AG04449 (cell line): ENCODE measurements around the gene ADGRV1.

Experiments used
- CTCF ChIA-PET: fragments of 350-600 bp; formaldehyde crosslinking; extraction: SDS; loops from one replicate; lab custom pipeline; 2021; ENCODE audit warnings: antibody characterized with exemption; lab: Yijun Ruan, JAX
- POLR2A ChIA-PET: fragments of 400-600, 350-600 bp; formaldehyde crosslinking; extraction: SDS; loops from one replicate; lab custom pipeline; 2020; ENCODE audit warnings: antibody characterized with exemption, inconsistent platforms; lab: Yijun Ruan, JAX
- DNase-seq: peaks from one replicate; pipeline ENCODE4 v3.0.0-alpha.2; 2010; ENCODE audit warnings: low read depth, low spot score
- H3K4me3 ChIP-seq: 2 replicates; pipeline ENCODE4 v1.5.1; 2011; ENCODE audit warnings: low read depth, mild to moderate bottlenecking, control low read depth, low read length
- TF ChIP-seq, protein P1 (sequence below): IDR thresholded peaks from one replicate; pipeline ENCODE4 v1.5.1; 2011; ENCODE audit warnings: mild to moderate bottlenecking, moderate library complexity, low read length, control low read depth, inconsistent platforms; ENCODE audit not compliant: insufficient read depth; ENCODE audit errors: missing control alignments

ADGRV1 gene

DNA sequence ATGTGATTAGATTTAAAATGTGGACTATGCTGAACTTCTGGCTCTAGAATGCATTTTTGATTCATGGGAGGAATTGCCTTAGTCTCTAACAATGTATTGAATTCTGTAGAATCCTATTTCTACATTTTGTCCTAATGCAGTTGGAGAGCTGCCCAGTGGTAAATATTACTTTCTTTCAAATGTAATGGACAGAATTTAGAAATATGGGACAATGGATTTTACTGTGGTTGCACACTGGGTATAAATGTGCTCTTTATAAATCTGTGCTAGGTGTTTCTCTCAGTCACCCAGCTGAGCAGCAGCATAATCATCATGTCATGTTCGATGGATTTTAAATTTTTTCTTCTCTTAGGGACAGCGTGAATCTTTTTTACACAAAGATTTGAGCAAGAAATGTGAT is 141.7 kb downstream of the ADGRV1 start:
- no peak for DNase-seq
- no peak overlapping the region for H3K4me3 ChIP-seq
- POLR2A ChIA-PET, result no interaction called here
- CTCF ChIA-PET, result no interaction called here
- TF ChIP-seq, protein P1, sequence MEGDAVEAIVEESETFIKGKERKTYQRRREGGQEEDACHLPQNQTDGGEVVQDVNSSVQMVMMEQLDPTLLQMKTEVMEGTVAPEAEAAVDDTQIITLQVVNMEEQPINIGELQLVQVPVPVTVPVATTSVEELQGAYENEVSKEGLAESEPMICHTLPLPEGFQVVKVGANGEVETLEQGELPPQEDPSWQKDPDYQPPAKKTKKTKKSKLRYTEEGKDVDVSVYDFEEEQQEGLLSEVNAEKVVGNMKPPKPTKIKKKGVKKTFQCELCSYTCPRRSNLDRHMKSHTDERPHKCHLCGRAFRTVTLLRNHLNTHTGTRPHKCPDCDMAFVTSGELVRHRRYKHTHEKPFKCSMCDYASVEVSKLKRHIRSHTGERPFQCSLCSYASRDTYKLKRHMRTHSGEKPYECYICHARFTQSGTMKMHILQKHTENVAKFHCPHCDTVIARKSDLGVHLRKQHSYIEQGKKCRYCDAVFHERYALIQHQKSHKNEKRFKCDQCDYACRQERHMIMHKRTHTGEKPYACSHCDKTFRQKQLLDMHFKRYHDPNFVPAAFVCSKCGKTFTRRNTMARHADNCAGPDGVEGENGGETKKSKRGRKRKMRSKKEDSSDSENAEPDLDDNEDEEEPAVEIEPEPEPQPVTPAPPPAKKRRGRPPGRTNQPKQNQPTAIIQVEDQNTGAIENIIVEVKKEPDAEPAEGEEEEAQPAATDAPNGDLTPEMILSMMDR, result no peak

DNA sequence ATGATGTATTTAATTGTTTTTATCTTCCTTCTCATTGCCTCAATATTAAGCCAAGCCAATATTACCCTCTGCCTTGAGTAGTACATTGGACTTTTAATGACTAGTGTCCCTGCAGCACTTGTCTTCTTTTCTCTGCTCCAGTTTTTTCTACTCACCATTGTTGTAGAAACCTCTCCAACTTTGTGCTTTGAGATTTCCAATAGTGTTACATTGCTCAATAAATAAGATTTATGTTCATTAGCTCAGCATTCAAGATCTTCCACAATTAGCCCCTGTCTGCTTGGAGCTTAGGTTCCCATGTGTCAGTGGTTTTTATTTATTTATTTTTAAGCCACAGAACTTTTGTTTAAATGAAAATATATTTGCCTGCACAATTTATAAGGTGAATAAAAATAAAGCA is 145.3 kb downstream of the ADGRV1 start:
- ChIA-PET CTCF (no interaction called here), POLR2A (no interaction called here)

DNA sequence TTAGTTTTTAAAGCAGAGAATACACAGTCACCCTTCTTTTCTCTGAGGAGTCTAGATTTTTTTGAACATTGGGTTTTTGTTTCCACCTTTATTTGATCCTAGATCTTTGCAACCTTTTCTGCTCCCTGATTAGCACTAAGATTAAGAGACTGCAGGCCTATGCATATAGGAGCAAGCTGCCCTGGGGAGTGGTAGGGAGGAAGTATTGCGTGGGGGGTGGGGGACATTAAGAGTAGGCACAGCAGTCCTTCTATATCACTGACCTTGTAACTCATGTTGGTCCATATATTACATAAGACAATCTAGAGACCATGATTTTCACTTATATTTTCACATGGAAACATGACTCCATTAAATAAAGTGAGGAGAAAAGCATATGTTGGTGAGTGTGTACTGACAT is 149.1 kb downstream of the ADGRV1 start:
- ChIA-PET POLR2A (no interaction called here), CTCF (interaction anchor here (0.8 to 2.8 kb wide), 3 partner anchors 73 to 268 kb away, joined by 3 to 19 read pairs (median 4); no protein-coding TSS in a partner anchor)
- H3K4me3 ChIP-seq, result no peak overlapping the region
- TF ChIP-seq, protein P1, result no peak
- DNase-seq, result no peak

More for the DNA sequence above, 145.3 kb downstream of the ADGRV1 start:
- H3K4me3 ChIP-seq, result no peak overlapping the region
- DNase-seq, result no peak
- TF ChIP-seq, protein P1, result no peak

DNA sequence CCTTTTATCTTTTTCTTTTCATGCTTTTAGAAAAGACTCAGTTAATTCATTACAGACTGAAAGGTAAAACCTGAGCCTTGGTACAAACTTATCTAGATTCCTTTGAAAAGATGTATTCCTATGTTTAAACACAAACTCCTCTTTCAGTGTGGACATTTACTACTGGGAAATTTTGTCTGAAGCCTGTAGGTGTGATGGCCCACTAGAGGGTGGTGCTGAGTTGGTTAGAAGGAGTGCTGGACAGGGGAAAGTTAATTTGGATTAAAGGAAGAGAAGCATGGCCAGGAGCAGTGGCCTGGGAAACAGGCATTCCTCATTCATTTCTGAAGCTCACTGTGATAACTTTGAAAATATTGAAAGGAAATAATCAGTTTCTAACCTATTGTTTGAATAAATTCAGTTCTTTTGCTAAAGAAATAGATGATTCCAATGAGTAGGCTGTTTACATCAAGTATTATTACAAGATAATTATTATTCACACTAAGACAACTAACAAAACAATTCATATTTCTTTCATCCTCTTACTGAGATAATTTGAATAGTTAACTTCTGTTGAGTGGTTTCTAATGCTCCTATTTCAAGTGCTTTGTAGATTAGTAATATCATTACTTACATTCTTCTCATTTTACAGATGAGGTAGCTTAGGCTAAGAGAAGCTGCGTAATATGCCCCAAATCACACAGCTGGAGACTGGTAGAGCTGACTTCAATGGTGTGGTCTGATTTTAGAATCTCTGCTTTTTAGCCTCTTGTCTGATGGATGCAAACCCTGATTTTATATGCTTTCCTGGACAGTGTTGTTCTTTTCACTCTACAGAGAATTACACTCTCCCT is 150.9 kb downstream of the ADGRV1 start:
- ChIA-PET POLR2A (no interaction called here), CTCF (interaction anchor here (1.0 to 2.8 kb wide), 8 partner anchors 9 to 710 kb away, joined by 3 to 19 read pairs (median 4); no protein-coding TSS in a partner anchor)
- no peak for DNase-seq
- H3K4me3 ChIP-seq, result no peak overlapping the region
- TF ChIP-seq, protein P1, result peak; percentile 65

DNA sequence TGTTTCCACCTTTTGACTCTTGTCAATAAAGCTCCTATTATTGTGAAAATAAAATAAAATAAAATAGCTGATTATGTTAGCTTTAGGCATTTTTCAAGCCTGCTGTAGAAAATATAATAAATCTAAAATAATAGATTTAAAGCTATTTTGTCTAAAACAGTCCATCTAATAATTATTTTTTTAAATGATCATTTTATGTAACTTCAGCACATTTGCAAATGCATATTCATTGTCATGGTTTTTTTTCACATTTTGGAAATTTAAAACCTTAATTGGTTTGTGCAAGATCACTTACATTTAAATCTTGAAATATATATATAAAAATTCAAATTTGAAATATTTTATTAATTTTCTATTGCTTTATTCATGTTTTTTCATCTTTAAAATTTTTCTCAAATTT is 159.8 kb downstream of the ADGRV1 start:
- no peak overlapping the region for H3K4me3 ChIP-seq
- ChIA-PET POLR2A (no interaction called here), CTCF (interaction anchor here (0.9 kb wide), 1 partner anchor 9 kb away, joined by 4 read pairs; no protein-coding TSS in a partner anchor)
- TF ChIP-seq, protein P1, result no peak
- no peak for DNase-seq

DNA sequence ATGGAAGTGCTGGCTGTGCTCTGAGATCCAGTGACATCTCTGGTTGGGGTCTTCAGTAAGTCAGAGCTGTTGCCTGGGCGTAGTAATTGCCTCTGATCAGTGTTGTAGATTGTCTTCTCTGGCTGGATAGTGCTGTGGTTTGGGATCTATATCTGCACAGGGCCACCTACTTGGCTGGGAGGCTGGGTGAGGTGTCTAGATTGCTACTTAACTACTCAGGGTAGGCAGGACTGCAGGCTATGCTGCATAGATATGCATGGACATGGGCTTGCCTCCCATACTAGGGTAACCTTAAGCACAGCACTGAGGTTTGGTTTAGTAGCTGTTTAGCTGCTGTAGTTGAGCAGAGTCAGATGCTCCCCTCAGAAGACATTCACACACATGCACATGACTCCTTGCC is 181.0 kb downstream of the ADGRV1 start:
- CTCF ChIA-PET, result no interaction called here
- H3K4me3 ChIP-seq, result no peak overlapping the region
- POLR2A ChIA-PET, result no interaction called here
- DNase-seq, result no peak
- TF ChIP-seq, protein P1, result no peak
